Keratinocyte (primary cell): ENCODE results near the gene PTPRT.

Experiments
- EZH2 ChIP-seq: IDR thresholded peaks from one replicate; pipeline ENCODE4 v1.6.1; 2012; ENCODE audit warnings: inconsistent platforms, mild to moderate bottlenecking, low read length, moderate library complexity
- TF ChIP-seq, protein P1 (sequence below), 3 experiments: IDR thresholded peaks in 1 of 3; conservative IDR thresholded peaks in 1 of 3; optimal IDR thresholded peaks in 1 of 3; 2 replicates in 2 of 3; 3 replicates in 1 of 3; pipeline versions ENCODE3 to v1.5.1; 2011; ENCODE audit warnings: low read length in 3 of 3, mild to moderate bottlenecking in 3 of 3, moderate library complexity in 2 of 3, control low read depth in 1 of 3, inconsistent platforms in 1 of 3; ENCODE audit not compliant: insufficient read depth in 2 of 3; ENCODE audit errors: extremely low read depth in 1 of 3

DNA sequence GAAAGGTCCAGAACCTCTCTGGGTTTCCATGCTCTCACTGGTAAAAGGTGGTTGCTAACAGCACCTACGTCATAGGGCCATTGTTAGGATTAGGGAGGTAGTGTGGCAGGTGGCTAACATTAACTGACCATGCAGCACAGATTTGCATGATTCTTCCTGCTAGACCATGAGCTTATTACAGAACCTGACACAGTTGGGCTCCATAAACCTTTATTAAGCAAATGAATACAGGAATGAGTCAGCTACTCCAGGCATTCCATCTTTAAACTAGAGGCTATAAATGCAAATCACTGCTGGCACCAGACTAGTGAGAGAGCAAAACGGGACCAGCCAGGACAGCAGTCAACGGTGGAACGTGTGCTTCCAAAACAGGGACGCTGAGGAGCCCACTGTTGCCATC is 440.1 kb downstream of the PTPRT start:
- TF ChIP-seq, protein P1, sequence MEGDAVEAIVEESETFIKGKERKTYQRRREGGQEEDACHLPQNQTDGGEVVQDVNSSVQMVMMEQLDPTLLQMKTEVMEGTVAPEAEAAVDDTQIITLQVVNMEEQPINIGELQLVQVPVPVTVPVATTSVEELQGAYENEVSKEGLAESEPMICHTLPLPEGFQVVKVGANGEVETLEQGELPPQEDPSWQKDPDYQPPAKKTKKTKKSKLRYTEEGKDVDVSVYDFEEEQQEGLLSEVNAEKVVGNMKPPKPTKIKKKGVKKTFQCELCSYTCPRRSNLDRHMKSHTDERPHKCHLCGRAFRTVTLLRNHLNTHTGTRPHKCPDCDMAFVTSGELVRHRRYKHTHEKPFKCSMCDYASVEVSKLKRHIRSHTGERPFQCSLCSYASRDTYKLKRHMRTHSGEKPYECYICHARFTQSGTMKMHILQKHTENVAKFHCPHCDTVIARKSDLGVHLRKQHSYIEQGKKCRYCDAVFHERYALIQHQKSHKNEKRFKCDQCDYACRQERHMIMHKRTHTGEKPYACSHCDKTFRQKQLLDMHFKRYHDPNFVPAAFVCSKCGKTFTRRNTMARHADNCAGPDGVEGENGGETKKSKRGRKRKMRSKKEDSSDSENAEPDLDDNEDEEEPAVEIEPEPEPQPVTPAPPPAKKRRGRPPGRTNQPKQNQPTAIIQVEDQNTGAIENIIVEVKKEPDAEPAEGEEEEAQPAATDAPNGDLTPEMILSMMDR (optimal IDR thresholded peaks at IDR 0.05 in 1 of 3, IDR thresholded peaks at IDR 0.05 in 1 of 3, conservative IDR thresholded peaks at IDR 0.05 in 1 of 3; ENCODE audit: extremely low read depth in 1 of 3, insufficient read depth in 2 of 3, low read length in 3 of 3), result no peak
- TF ChIP-seq EZH2, result no peak
